GM11168 (cell line): ENCODE results near the gene ILDR2.

Experiments
- in situ Hi-C: fragments of 300-500 bp; cut with MboI; formaldehyde crosslinking; loops from one replicate; pipeline ENCODE4 v1.12.0; 2022; ENCODE audit warnings: low sequenced_read_pairs; ENCODE audit not compliant: unreplicated experiment

ILDR2 gene

DNA sequence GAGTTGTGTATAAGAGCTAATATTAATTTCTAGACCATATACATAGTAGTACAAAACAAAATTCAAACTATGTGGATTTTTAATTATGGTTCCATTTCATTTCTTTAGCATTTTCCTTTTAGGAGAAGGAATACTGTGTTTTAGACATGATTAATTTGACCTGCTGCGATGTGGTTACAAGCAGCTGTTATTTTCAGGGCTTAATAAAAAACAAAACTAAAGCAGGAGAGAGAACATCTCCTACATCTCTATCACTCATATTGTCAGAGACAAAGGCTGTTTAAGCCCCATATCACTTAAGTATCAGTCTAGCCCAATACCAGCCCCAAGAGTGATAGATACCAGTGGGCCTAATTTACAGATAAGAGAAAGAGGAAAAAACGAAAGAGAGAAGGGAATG, 47.6 kb downstream of the ILDR2 start:
- in situ Hi-C loops: no loop called here

DNA sequence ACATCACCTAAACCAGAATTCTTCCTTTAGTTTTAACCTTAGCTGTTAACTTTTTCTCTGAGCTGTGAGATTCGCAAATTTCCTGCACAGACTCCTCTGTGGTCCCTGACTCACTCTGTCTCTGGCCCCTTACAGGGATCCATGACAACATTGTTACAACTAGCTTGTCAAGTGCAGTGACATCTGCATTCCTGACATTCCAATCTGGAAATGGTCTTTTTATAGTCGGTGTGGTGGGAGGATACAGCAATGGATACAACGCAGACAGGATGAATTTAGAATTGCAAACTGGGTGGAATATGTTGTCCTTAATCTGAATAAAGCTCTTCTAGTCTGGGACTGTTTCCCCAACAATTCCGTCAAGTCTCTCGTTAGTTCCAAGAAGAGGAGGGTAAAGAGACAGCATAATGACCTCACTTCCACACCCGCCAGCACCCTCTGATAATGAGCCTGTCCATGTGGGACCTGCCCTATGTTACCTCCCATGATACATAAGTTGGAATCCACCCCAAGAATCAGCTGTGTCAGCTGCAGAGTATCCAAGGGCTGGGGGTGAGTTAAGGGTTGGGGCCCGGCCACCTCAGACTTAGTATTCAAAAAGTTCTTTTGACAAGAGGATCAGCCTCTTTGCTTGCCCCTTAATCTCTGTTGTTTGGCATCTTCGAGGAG, 49.4 kb downstream of the ILDR2 start:
- in situ Hi-C loops: no loop called here

DNA sequence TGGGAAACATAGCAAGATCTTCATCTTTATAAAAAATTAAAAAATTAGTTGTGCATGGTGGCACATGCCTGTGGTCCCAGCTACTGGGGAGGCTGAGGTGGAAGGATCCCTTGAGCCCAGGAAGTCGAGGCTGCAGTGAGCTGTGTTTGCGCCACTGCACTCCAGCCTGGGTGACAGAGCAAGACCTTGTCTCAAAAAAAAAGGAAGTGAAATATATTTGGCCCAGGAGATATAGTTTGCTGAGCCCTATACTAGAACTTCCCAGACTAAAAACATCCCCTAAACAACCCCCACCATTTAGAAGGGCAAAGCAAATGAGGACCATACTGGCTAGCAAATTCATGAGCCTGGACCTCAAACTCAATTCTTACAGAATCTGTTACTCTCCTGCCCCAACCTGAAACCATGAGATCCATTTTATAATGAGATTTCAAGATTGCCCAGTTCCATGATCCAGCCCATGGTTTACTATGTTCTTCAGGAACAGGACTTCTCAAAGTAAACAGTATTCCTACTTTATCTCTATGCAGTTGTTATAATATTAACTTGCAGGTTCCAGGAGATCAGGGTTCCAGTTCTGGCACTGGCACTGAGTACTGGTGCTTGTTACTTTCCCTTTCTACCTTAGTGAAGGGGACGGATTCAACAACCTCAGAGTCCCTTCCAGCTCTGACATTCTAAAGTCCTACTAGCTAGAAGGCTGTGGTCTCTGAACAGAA, 50.4 kb downstream of the ILDR2 start:
- in situ Hi-C loops: loop anchor here (25.0 kb wide), 1 partner anchor 512 kb away; no protein-coding TSS in a partner anchor

DNA sequence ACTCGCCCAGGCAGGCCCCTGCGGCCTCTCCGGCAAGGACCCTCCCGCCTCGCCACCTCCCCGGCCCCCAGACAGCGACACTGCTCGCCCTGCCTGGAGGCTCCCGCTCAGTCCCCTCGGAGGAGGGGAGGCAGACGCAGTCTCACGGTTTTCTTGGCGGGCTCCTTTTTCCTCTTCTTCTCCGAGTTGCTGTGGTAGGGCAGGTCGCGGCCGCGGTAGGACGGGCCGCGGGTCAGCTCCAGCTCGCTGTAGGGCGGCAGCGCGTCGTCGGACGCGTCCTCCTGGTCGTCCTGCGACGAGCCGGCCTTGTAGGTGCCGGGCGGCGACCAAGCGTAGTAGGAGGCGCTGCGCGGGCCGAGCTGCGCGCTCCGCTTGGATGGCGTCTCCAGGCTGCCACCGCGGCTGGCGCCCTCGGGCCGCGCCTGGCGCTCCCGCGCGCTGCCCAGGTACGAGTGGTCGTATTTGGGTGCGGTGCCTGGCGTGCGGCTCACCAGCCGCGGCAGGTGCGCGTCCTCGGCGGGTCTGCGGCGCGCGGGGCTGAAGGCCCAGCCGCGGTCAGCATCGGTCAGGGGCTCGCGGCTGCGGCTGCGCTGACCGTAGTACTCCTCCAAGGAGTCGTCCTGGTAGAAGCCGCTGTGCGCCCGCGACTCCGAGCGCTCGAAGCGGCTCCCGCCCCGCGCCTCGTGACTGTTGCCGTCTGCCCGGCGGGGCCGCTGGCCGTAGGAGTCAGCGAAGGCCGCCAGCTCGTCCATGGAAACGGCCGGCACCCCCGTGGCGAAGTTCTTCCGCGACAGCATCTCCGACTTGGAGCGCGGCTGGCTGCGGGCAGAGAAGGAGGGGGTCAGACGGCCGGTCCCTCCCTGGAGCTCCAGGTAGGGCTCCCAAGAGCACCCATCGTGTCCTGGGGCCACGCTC, 54.5 kb downstream of the ILDR2 start:
- in situ Hi-C loops: loop anchor here (25.0 kb wide), 1 partner anchor 516 kb away; no protein-coding TSS in a partner anchor

DNA sequence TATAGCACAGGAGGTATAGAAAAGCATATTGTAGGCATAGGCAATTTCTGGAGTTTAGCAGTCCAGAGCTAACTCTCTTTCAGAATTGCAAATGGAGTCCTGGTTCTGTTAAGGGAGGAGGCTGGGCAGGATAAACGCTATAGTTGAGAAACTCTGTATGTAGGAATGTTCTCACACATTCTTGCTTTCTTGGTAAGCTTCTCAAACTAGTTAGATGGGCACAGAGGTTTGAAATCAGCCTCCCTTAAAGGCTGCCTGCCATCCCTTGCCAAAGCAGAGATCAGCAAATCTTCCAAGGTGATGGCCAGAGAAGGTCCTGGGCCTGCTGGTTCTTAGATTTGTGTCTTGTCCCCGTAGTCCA, 56.4 kb downstream of the ILDR2 start:
- in situ Hi-C loops: loop anchor here (25.0 kb wide), 1 partner anchor 518 kb away; no protein-coding TSS in a partner anchor

DNA sequence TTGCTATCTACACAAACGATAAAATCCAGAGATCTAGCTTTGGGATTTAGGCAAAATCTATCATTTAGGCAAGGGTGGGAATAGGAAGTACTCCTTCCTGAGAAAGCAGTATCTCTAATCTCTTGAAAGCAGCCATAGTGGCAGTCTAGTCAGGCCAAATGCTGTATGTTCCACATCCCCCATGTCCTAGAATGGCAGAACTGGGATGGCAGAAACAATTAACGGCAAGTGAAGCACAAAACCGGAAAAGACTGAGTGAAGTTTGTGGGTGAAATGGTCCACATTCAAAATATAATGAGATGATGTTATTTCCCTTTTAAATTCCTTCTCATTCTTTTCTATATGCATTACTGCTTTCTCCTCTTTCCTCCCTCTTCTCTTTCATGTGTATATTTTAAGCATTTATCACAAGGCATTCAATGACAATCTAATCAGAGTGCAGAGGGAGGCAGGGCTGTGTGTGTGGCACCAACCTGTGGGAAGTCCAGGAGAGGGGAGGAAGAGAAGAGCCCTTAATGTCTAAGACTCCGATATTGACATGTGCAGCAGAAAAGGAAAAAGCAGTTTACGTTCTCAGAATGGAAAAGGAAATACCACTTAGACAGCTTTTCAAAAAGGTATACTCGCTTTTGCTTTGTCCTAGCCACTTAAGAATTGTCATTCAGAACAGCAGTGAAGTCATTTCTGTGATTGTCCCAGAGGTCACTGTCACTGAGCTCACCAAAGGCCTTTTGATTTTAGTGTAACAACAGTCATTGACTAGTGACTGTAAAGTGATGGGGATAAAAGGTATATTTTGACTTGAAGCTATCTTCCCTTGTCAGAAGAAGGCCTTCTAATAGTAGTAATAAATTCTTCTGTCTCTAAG, 57.0 kb downstream of the ILDR2 start:
- in situ Hi-C loops: loop anchor here (25.0 kb wide), 1 partner anchor 519 kb away; no protein-coding TSS in a partner anchor

DNA sequence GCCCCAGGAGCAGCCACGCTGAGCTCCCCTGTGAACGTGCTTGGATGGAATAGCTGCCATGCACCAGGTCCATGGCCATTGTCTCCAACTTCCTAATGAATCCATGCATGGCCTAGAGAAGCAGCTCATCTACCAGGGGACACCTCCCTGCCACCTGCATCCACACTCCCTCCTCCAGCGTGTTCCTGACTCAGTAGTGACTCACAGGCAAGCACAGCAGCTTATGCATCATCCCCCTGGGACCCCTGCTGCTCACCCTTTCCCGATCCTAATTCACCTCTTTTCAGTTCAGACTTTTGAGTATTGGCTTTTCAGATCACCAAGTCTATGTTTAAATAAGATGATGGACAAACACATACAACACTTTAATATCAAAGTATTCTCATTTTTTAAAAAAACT, 59.4 kb downstream of the ILDR2 start:
- in situ Hi-C loops: loop anchor here (25.0 kb wide), 1 partner anchor 521 kb away; no protein-coding TSS in a partner anchor

DNA sequence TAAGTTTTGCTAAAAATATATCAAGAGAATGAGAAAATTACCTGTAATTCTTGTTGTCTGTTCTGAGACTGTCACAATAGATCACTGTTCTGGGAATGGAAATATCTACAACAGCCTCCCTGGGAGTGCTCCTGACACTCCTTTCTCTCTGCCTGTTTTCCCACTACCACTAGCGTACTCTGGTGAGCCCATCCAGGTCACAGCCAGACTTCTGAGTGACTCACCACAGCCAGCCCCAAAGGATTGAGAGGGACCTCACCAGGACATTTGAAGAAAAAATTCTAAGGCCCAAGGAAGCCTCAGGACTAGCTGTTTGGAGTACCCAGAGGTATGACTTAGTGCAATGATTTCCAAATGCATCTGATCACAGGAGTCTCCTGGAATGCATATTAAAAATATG, 60.3 kb downstream of the ILDR2 start:
- in situ Hi-C loops: loop anchor here (25.0 kb wide), 1 partner anchor 522 kb away; no protein-coding TSS in a partner anchor

DNA sequence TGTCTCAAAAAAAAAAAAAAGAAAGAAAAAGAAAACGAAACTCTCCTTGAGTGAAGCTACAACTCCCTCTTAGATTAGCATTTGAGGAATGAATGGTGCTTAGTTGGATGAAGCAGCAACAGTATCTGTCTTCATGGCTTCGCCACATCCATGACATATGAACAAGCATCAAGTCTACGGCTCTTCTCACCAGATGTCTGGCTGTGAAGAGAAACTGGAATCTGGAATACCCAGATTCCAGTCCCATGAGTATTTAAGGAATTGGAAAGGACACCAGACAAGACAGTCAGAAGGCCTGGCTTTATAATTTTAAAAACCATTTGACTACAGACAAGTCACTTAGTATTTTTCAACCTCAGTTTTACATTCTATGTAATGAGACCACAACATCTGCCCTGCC, 61.2 kb downstream of the ILDR2 start:
- in situ Hi-C loops: loop anchor here (5.0 to 25.0 kb wide), 2 partner anchors 148 to 523 kb away; no protein-coding TSS in a partner anchor

DNA sequence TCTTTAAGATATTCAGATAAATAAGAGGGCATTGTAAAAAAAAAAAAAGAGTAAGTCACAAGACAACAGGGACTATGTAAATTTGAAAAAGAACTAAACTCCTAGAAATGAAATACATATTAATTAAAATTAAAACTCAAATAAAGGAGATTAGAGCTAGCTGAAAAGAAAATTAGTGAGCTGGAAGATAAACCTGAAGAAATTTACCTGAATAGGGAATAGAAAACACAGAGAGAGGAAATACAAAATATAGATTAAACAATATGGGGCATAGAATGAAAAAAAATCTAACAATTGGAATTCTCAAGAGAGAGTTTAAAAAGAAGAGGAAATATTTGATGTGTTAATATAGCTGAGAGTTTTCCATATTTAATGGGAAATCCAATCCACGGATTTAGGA, 63.7 kb downstream of the ILDR2 start:
- in situ Hi-C loops: loop anchor here (5.0 to 25.0 kb wide), 2 partner anchors 151 to 526 kb away; no protein-coding TSS in a partner anchor

DNA sequence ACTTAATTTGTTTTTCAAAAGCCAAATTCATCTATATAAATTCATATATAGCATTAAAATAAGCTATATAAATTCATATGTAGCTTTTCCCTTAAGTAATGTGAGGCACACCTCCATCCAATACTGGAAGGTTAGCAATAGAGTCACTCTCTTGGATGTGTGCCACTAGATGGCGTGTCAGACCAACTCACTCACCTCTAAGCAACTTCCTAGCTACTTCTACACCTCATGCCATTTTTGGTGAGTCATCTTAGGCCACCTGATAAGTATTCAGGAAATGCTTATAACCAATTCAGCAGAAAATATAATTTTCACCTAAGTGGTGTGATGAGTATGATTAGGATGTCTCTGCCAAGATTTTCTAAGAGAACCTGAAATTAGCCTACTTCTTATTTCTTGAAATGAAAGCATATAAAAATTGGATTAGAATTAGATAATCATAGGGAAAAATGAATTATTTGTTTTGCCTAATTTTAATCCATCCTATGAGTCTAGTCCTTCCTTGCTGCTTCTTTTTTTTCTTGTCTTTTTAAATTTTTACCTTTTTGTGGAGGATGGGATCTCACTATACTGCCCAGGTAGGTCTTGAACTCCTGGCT, 64.8 kb downstream of the ILDR2 start:
- in situ Hi-C loops: loop anchor here (5.0 to 25.0 kb wide), 2 partner anchors 152 to 527 kb away; no protein-coding TSS in a partner anchor

DNA sequence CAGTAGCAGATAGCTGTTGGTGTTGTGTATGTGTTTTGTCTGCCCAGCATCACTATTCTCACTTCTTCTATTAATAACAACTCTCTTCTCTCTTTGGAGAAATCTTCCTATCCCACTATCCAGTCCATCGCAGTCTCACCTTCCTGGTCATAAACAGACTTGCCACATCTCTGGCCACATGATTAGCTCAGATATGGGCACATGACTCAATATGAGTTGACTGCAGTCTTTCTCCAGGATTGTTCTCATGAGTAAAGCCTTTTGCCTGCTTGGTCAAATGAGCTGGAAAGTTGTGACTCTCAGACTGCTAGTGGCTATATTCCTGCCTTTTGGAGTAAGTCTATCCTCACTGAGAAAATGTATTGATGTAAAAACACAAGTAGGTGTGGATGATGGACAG, 66.4 kb downstream of the ILDR2 start:
- in situ Hi-C loops: loop anchor here (25.0 kb wide), 1 partner anchor 528 kb away; no protein-coding TSS in a partner anchor

DNA sequence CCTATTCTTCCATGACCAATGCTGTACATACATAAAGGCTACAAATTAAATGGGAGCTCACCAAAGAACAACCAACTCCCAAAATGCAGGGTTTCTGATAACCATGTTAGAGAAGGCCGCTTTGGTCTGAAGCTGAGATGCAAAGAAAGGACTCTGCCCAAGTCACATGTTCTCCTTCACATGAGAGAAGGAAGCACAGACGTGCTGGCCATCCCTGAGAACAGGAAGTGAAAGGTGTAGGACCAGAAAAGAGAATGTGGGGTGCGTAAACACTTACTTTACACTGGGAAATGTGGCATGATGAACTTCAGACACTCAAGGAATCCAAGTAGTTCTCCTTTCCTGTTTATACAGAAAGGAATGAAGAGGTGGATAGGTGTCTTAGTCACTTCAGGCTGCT, 67.6 kb downstream of the ILDR2 start:
- in situ Hi-C loops: loop anchor here (25.0 kb wide), 1 partner anchor 530 kb away; no protein-coding TSS in a partner anchor

DNA sequence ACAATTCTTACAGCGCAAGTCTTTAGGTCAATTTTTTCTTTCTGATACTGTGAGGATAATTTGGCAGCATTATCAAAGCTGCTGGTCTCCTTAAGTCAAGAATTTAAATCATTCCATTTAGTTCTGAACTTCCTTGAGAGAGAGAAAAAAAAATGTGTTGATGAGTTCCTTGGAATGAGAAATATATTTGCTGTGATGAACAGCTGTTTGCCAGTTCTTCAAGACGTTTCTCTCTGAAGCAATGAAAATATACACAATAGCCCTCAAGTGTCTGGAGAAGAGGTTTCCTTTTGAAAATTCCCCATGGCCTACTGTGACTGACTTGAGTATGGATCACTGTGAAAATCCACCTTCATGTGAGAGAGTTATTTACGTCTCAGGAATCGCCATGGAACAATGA, 68.3 kb downstream of the ILDR2 start:
- in situ Hi-C loops: loop anchor here (25.0 kb wide), 1 partner anchor 530 kb away; no protein-coding TSS in a partner anchor

DNA sequence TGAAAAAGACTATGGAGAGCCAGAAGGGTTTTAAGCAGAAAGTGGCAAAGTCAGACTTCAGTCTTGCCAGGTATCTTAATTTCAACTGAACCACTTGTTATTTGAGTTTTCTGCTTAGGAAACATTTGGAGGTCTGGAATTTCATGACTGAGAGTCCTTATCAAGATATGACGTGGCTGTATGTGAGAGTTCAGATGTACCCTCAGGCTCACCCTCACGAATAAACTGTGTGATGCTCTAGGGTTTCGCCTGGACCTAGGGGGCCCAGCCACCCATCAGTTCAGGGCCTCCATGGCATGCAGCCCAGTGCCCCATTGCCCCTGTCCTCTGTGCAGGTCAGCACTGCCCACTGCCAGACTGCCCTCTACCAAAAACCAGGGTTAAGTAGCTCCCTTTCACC, 68.7 kb downstream of the ILDR2 start:
- in situ Hi-C loops: loop anchor here (25.0 kb wide), 1 partner anchor 531 kb away; no protein-coding TSS in a partner anchor

DNA sequence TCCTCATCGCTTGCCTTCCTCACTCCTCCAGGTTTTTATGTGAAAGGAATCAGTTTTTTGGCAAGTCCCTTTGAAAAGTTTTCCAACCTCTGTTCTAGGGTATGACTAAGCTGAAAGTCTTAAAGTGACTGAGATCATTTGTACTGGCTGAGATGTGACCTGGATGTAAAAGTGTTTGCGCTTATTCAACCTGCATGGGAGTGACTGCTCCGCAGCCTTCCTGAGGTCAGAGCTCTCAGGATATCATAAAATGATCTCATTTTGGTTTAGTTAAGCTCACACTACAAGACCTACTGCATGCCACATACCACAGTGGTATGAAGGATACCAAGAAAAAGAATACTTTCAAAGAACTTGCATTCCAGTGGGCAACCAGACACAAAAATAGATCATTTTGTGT, 69.4 kb downstream of the ILDR2 start:
- in situ Hi-C loops: loop anchor here (25.0 kb wide), 1 partner anchor 531 kb away; no protein-coding TSS in a partner anchor

DNA sequence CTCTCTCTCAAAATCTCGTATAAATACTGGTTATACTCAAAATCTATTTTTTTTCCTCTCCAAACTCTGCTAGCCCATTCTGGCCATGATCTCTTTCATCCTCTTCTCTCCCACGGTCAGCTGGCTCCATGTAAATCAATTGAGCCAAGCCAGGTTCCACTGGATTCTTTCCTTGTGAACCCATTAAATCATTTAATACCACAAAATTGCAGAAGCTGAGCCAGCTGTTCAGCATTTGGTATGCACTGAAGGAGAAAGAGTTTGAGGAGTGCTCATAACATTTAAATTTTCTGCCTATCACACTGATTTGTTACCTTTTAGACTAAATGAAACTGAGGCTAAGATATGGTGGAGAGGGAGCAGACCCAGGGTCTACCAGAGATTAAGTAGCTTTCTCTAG, 70.2 kb downstream of the ILDR2 start:
- in situ Hi-C loops: loop anchor here (25.0 kb wide), 1 partner anchor 532 kb away; no protein-coding TSS in a partner anchor

DNA sequence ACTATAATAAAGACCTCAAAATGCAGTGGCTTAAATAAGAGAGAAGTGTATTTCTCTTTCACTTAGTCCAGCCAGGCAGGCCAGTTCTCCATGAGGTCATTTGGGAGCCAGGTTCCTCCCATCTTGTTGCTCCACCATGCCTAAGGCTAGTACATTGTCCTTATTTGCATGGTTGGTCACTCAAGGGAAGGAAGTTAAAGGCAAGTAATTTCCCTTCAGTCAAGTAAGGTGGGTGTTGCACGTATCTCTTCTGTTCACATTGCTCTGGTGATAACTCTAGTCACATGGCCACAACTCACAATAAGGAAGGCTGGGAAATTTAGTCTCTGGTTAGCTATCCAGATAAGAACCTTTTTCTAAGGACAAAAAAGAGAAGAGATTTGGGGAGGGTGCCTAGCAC, 72.1 kb downstream of the ILDR2 start:
- in situ Hi-C loops: loop anchor here (25.0 kb wide), 1 partner anchor 534 kb away; no protein-coding TSS in a partner anchor
